Cardiac muscle cell (in vitro differentiated cells and primary cell): ENCODE results near the gene TSC22D1. TPM values are rescaled to one million over a fixed set of nuclear protein-coding genes. Genes with fewer than 3 reads are reported as not detected.

Experiments
- DNase-seq, 2 donors: peaks; one replicate each; pipeline versions ENCODE4 v3.0.0 to v3.0.0-alpha.2; 2010 to 2017; ENCODE audit warnings: low read depth in 1 of 2, low spot score in 1 of 2
- H3K27ac ChIP-seq: fragments of 200-600 bp; sonication (generic); 2 replicates; pipeline ENCODE4 v1.5.1; 2016
- H3K27me3 ChIP-seq: fragments of 200-600 bp; sonication (generic); 2 replicates; pipeline ENCODE4 v1.6.0; 2016; ENCODE audit warnings: control low read depth
- H3K36me3 ChIP-seq: fragments of 200-600 bp; sonication (generic); 2 replicates; pipeline ENCODE4 v1.5.1; 2016; ENCODE audit warnings: control low read depth
- H3K4me1 ChIP-seq: fragments of 200-600 bp; sonication (generic); 2 replicates; pipeline ENCODE4 v1.8.1; 2017; ENCODE audit warnings: low read depth, mild to moderate bottlenecking, mixed run types
- H3K4me3 ChIP-seq: fragments of 200-600 bp; sonication (generic); 2 replicates; pipeline ENCODE4 v1.5.1; 2016; ENCODE audit warnings: mild to moderate bottlenecking
- H3K9me3 ChIP-seq: fragments of 200-600 bp; sonication (generic); 2 replicates; pipeline ENCODE4 v1.5.1; 2017; ENCODE audit warnings: low read depth, mild to moderate bottlenecking, control low read depth
- CTCF ChIP-seq: IDR thresholded peaks from 2 replicates; pipeline ENCODE4 v1.5.1; 2012; ENCODE audit warnings: low read depth, mild to moderate bottlenecking, low read length
- polyA plus RNA-seq: library from polyadenylated mRNA; unstranded; fragments of >200 nt; fragmentation: Nextera tagmentation; extraction: Ambion mirVana; gene quantifications from 2 replicates; pipeline ENCODE4 v1.2.1, GENCODE V29; 2016
- total RNA-seq: library from RNA; depleted of rRNA; stranded (reverse); fragments of >200 nt; gene quantifications from 2 replicates; pipeline ENCODE4 v1.2.3, GENCODE V29; 2016

TSC22D1 gene
- total and polyA plus RNA-seq, 2 experiments from 2014 or later, result 226 to 455 TPM

DNA sequence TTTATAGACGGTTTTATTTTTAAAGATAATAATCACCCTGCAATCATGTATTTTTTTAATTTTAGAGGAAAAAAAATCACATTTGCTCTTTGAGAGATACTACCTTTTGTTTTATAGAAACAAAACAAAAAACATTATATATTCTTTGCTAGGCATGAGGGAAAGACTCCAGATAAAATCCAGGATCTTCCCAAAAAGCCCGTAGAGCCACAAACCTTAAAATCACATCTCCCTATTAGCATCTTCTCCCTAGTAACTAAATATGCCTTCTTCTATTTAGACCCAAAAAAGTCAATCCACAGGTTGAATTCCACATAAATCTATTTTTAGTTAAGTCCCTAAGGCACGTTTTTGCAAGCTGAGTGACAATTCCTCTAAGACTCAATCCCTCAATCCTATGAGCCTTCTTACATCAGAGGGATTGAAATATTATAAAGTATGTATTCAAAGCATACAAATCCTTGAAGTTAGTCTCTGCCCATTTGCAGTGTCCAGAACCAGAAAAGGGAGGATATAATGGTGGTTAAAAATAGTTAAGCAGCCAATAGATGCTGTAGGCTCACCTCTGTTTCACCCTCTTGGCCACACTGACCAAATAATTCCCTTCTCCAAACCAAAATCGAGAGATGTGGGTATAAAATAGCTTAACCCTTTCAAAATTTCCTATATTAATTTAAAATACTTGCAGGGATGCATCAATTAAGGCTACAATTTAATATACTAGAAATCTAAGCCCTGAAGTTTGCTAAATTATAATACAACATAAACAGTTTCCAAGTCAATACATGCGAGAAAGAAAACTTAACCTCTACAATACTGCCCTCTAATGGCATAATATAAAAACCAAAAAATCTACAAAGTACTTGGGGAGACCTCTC lies 138.5 kb downstream of the TSC22D1 start:
- peaks cover 20% of the 10 kb centered on the region for H3K36me3 ChIP-seq
- DNase-seq, result peak; percentile 49 to 57
- H3K27ac ChIP-seq, result peak overlapping the region; percentile 74
- H3K4me1 ChIP-seq, result peaks cover 57% of the 10 kb centered on the region
- H3K9me3 ChIP-seq, result no peaks in the 10 kb centered on the region
- TF ChIP-seq CTCF, result peak; percentile 36
- H3K27me3 ChIP-seq, result no peaks in the 10 kb centered on the region
- H3K4me3 ChIP-seq, result peak overlapping the region; percentile 93

DNA sequence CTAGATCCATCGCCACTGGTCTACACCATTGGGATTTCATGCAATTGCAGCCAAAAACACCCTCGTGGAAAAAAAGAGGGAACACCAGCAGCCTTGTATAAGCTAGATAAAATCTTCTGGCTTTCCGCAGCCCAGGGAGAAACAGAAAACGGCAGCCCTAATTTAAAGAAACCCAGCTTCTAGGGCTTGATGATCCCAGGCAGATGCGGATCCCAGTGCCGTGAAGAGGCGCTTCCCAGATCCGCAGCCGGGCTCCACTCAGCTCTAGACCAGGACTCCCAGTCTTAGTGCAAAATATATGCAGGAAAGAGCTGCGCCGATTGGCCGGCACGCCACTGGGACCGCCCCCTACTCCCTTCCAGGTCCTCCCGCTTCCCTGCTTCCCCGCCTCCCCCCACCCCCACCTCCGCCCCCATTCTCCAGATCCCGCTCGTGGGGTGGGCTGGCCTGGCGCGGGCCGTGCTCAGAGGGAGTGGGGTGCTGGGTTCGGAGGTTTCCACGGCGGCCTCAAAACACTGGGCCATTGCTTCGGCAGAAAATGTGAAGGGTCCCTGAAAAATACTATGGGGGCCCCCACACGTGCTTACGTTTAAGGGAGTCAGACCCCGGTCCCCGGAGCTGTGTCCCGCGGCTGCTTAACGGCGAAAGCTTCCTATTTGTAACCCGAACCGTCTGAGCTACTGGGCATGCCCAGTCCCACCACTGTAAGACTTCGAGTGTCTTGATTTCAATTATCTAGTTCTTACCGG lies 139.4 kb downstream of the TSC22D1 start:
- Histone ChIP-seq H3K36me3 (peaks cover 20% of the 10 kb centered on the region), H3K27me3 (no peaks in the 10 kb centered on the region), H3K27ac (peak overlapping the region; percentile 98), H3K4me3 (peak overlapping the region; percentile 93), H3K4me1 (peaks cover 57% of the 10 kb centered on the region), H3K9me3 (no peaks in the 10 kb centered on the region)
- no peak for TF ChIP-seq CTCF
- peak; percentile 96 for DNase-seq

- H3K4me3 ChIP-seq, result peak overlapping the region; percentile 93
- no peaks in the 10 kb centered on the region for H3K27me3 ChIP-seq
- peaks cover 52% of the 10 kb centered on the region for H3K4me1 ChIP-seq
- peaks cover 20% of the 10 kb centered on the region for H3K36me3 ChIP-seq
- DNase-seq, result no peak
- no peaks in the 10 kb centered on the region for H3K9me3 ChIP-seq
- H3K27ac ChIP-seq, result peak overlapping the region; percentile 98
- TF ChIP-seq CTCF, result no peak
Measured at GRCh38 chr13:44435919-44436510, 140.1 kb downstream of the TSC22D1 start.

- peak; percentile 99 for DNase-seq
- Histone ChIP-seq H3K36me3 (peaks cover 20% of the 10 kb centered on the region), H3K27me3 (no peaks in the 10 kb centered on the region), H3K4me1 (peaks cover 45% of the 10 kb centered on the region), H3K27ac (peak overlapping the region; percentile 98), H3K9me3 (no peaks in the 10 kb centered on the region), H3K4me3 (peak overlapping the region; percentile 93)
- TF ChIP-seq CTCF, result no peak
Measured at GRCh38 chr13:44435142-44435918, 140.8 kb downstream of the TSC22D1 start.

DNA sequence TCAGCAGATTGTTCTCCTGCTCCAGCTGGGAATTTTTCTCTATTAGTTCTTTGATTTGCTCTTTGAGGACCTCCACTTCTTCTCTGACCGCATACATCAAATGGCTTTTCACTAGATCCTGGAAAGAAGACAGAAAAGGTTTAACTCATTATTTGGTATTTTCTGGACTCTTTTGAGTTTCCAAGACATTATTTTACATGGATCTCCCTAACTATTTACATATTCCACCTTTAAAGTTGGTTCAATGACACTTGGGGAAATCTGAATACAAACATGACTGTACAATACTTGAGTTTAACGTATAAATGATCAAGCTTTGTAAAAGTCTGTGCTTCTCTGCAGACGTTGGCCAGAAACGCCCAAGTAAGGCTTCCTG lies 141.4 kb downstream of the TSC22D1 start:
- Histone ChIP-seq H3K4me1 (peaks cover 39% of the 10 kb centered on the region), H3K36me3 (peaks cover 20% of the 10 kb centered on the region), H3K9me3 (no peaks in the 10 kb centered on the region), H3K27ac (peak overlapping the region; percentile 98), H3K27me3 (no peaks in the 10 kb centered on the region), H3K4me3 (peak overlapping the region; percentile 93)
- no peak for DNase-seq
- TF ChIP-seq CTCF, result no peak
